NB4 (cell line): Measurements from ENCODE around the gene CEP83.

Source experiments
- DNase-seq: peaks from one replicate; pipeline ENCODE4 v3.0.0; 2010; ENCODE audit warnings: low read depth
- H3K4me3 ChIP-seq: one replicate; pipeline ENCODE4 v1.5.1; 2011; ENCODE audit warnings: mild to moderate bottlenecking, low read depth, low read length, moderate library complexity
- CTCF ChIP-seq: IDR thresholded peaks from one replicate; pipeline ENCODE4 v1.5.1; 2012; ENCODE audit warnings: low read depth, low read length
- MAX ChIP-seq: IDR thresholded peaks from 2 replicates; pipeline ENCODE4 v1.6.1; 2011; ENCODE audit warnings: low read depth, low read length
- MYC ChIP-seq: IDR thresholded peaks from 2 replicates; pipeline ENCODE4 v1.6.1; 2011; ENCODE audit warnings: low read depth, low read length
- POLR2A ChIP-seq: IDR thresholded peaks from 2 replicates; pipeline ENCODE4 v1.6.1; 2011; ENCODE audit warnings: mild to moderate bottlenecking; ENCODE audit not compliant: insufficient read length; ENCODE audit errors: extremely low read depth

Gene CEP83

GRCh38 chr12:94289461-94290312 is 170.0 kb downstream of the CEP83 start:
- DNase-seq = no peak
- H3K4me3 ChIP-seq = no peak overlapping the region
- TF ChIP-seq CTCF (no peak), MYC (no peak), POLR2A (no peak), MAX (no peak)

GRCh38 chr12:94287245-94287628 is 172.4 kb downstream of the CEP83 start:
- DNase-seq = no peak
- TF ChIP-seq CTCF (no peak), MAX (no peak)
- H3K4me3 ChIP-seq = no peak overlapping the region

- no peak overlapping the region for H3K4me3 ChIP-seq
- TF ChIP-seq POLR2A (no peak), CTCF (no peak), MAX (no peak), MYC (no peak)
- DNase-seq = no peak
Measured at GRCh38 chr12:94286583-94287244, 173.0 kb downstream of the CEP83 start.

GRCh38 chr12:94285943-94286582 is 173.6 kb downstream of the CEP83 start:
- H3K4me3 ChIP-seq = no peak overlapping the region
- DNase-seq = no peak
- TF ChIP-seq MAX (no peak), MYC (no peak), CTCF (no peak), POLR2A (no peak)

GRCh38 chr12:94284859-94285258 is 174.8 kb downstream of the CEP83 start:
- TF ChIP-seq MYC (no peak), MAX (no peak), CTCF (no peak), POLR2A (no peak)
- no peak for DNase-seq

More at GRCh38 chr12:94284859-94285258, 174.8 kb downstream of the CEP83 start:
- no peak overlapping the region for H3K4me3 ChIP-seq
